ENCODE data around the gene MAGEB17. TPM values are rescaled to one million over a fixed set of nuclear protein-coding genes. Genes with fewer than 3 reads are reported as not detected.
"Not testable (repeated sequence)": the region's sequence is repeated elsewhere in the genome, so short reads cannot be mapped to it uniquely, and the experiment has no call there.

MAGEB17 gene
- polyA plus RNA-seq, 1 of the 3 experiments (the other 2 are of a cell fraction): 0.13 TPM

- 35% methylated on average over 2 of the region's 2 CpGs for WGBS (ENCODE audit: low lambda C conversion rate)
- Histone ChIP-seq H3K9me3 (no peaks in the 10 kb centered on the region), H3K4me1 (ENCODE audit: control insufficient read depth in 1 of 2, insufficient read depth in 2 of 2, low read depth in 1 of 2, low read length in 1 of 2) (no peaks in the 10 kb centered on the region), H3K4me2 (no peak overlapping the region), H3K79me2 (ENCODE audit: insufficient read depth) (no peaks in the 10 kb centered on the region), H3K27me3 (ENCODE audit: insufficient read depth) (no peaks in the 10 kb centered on the region), H2AFZ (ENCODE audit: low read depth) (no peak overlapping the region), H3K27ac (ENCODE audit: low read depth in 2 of 2, low read length in 1 of 2) (no peak overlapping the region), H3K9me2 (no peaks in the 10 kb centered on the region), H4K20me1 (ENCODE audit: insufficient read depth) (no peaks in the 10 kb centered on the region), H3F3A (replicated peaks; ENCODE audit: insufficient read depth) (no peaks in the 10 kb centered on the region), H3K9ac (no peak overlapping the region), H3K4me3 (ENCODE audit: low read depth in 2 of 2, low read length in 1 of 2) (no peak overlapping the region), H3K36me3 (replicated peaks in 1 of 2; ENCODE audit: control insufficient read depth in 1 of 2, insufficient read depth in 2 of 2, low read length in 1 of 2) (peaks cover 0 to 3% of the 10 kb centered on the region in 2 experiments)
- TF ChIP-seq RCOR1 (IDR thresholded peaks at IDR 0.05; ENCODE audit: low read length) (no peak), NFIC (IDR thresholded peaks at IDR 0.05; ENCODE audit: borderline replicate concordance) (no peak), FOXM1 (IDR thresholded peaks at IDR 0.05; ENCODE audit: low read depth) (no peak), RAD21 (IDR thresholded peaks at IDR 0.05; ENCODE audit: low read length) (no peak), FOXJ3 (CRISPR knock-in tag; IDR thresholded peaks at IDR 0.05) (no peak), EZH2phosphoT487 (IDR thresholded peaks at IDR 0.05; ENCODE audit: borderline replicate concordance, low read depth) (no peak), IRF3 (IDR thresholded peaks at IDR 0.05; ENCODE audit: low read depth, low read length) (no peak), MXI1 (IDR thresholded peaks at IDR 0.05; ENCODE audit: low read depth, low read length) (no peak), SIN3A (IDR thresholded peaks at IDR 0.05; ENCODE audit: borderline replicate concordance, low read depth, low read length) (no peak), PBX3 (IDR thresholded peaks at IDR 0.05) (no peak), GABPA (IDR thresholded peaks at IDR 0.05; ENCODE audit: low read depth) (no peak), RXRA (IDR thresholded peaks at IDR 0.05; ENCODE audit: borderline replicate concordance, low read depth) (no peak)
- ChIA-PET POLR2A (no interaction called here), CTCF (interaction anchor here (1.0 to 1.8 kb wide), 3 partner anchors 10 to 22 kb away, joined by 3 to 6 read pairs (median 3); no protein-coding TSS in a partner anchor)
- DNase-seq: no peak
These were observed 22.9 kb upstream of the MAGEB17 start for GRCh38 chrX:16144420-16144819.

GRCh38 chrX:16145093-16145492 lies 22.2 kb upstream of the MAGEB17 start:
- WGBS (ENCODE audit: low lambda C conversion rate): 15% methylated on average over 1 of the region's 1 CpG
- H2AFZ ChIP-seq (ENCODE audit: low read depth); H3K79me2 ChIP-seq (ENCODE audit: insufficient read depth); H3K4me1 ChIP-seq (ENCODE audit: control insufficient read depth in 1 of 2, insufficient read depth in 2 of 2, low read depth in 1 of 2, low read length in 1 of 2); H3K27ac ChIP-seq (ENCODE audit: low read depth in 2 of 2, low read length in 1 of 2); POLR2A ChIA-PET; H3K9me2 ChIP-seq; H3K9ac ChIP-seq; H4K20me1 ChIP-seq (ENCODE audit: insufficient read depth); DNase-seq; H3K27me3 ChIP-seq (ENCODE audit: insufficient read depth); H3K4me2 ChIP-seq; H3F3A ChIP-seq (replicated peaks; ENCODE audit: insufficient read depth); H3K9me3 ChIP-seq; H3K36me3 ChIP-seq (replicated peaks in 1 of 2; ENCODE audit: control insufficient read depth in 1 of 2, insufficient read depth in 2 of 2, low read length in 1 of 2); H3K4me3 ChIP-seq (ENCODE audit: low read depth in 2 of 2, low read length in 1 of 2): not testable (repeated sequence)
- CTCF ChIA-PET: interaction anchor here (1.7 kb wide), 1 partner anchor 12 kb away, joined by 6 read pairs; no protein-coding TSS in a partner anchor
